HFFc6 (cell line): Measurements from ENCODE around the gene WDR49. TPM values are rescaled to one million over a fixed set of nuclear protein-coding genes. Genes with fewer than 3 reads are reported as not detected.

Experiments used
- DNase-seq: peaks from one replicate; pipeline ENCODE4 v3.0.0-alpha.2; 2018
- H3K27ac Mint-ChIP-seq: 2 replicates; pipeline ENCODE4 v1.8.0; 2020; ENCODE audit warnings: mild to moderate bottlenecking, mixed read lengths
- H3K27me3 Mint-ChIP-seq: 2 replicates; pipeline ENCODE4 v1.8.0; 2021; ENCODE audit warnings: mild to moderate bottlenecking, moderate library complexity, mixed read lengths; ENCODE audit not compliant: insufficient read depth
- H3K36me3 Mint-ChIP-seq: 2 replicates; pipeline ENCODE4 v1.8.0; 2021; ENCODE audit warnings: low read depth, mixed read lengths
- H3K4me1 Mint-ChIP-seq: 2 replicates; pipeline ENCODE4 v1.8.0; 2020; ENCODE audit warnings: low read depth, mixed read lengths
- H3K4me3 Mint-ChIP-seq: 2 replicates; pipeline ENCODE4 v1.8.0; 2020; ENCODE audit warnings: mild to moderate bottlenecking, moderate library complexity, mixed read lengths
- H3K9me3 Mint-ChIP-seq: 2 replicates; pipeline ENCODE4 v1.8.0; 2020; ENCODE audit warnings: mild to moderate bottlenecking, mixed read lengths
- CTCF ChIP-seq: fragments of 200-600 bp; sonication (generic); IDR thresholded peaks from 2 replicates; pipeline ENCODE4 v1.5.0; 2021; ENCODE audit warnings: antibody characterized with exemption, mild to moderate bottlenecking
- total RNA-seq, 6 experiments: library from RNA; stranded (reverse); fragmentation: NEBNext Ultra II Directional; extraction: Animal tissue kit (Norgen Biotek cat#: 25700); gene quantifications; 2 replicates in 1 of 6; 3 replicates in 5 of 6; pipeline ENCODE4 v1.2.3, GENCODE V29; 2021

Gene WDR49
- total RNA-seq, 6 experiments from 2014 or later = not detected

- no peak for DNase-seq
- H3K27ac Mint-ChIP-seq = no peak overlapping the region
- no peak overlapping the region for H3K4me3 Mint-ChIP-seq
- no peak for TF ChIP-seq CTCF
- H3K27me3 Mint-ChIP-seq = no peaks in the 10 kb centered on the region
- H3K4me1 Mint-ChIP-seq = no peaks in the 10 kb centered on the region
- H3K36me3 Mint-ChIP-seq = no peaks in the 10 kb centered on the region
- H3K9me3 Mint-ChIP-seq = peaks cover 29% of the 10 kb centered on the region
Measured at GRCh38 chr3:167606836-167607235, 46.9 kb downstream of the WDR49 start.

- DNase-seq = no peak
- Mint-ChIP-seq H3K27ac (no peak overlapping the region), H3K4me1 (no peaks in the 10 kb centered on the region), H3K27me3 (no peaks in the 10 kb centered on the region), H3K9me3 (peaks cover 26% of the 10 kb centered on the region), H3K4me3 (no peak overlapping the region), H3K36me3 (no peaks in the 10 kb centered on the region)
- TF ChIP-seq CTCF = no peak
Measured at GRCh38 chr3:167605871-167606270, 47.9 kb downstream of the WDR49 start.

GRCh38 chr3:167602041-167602440, 51.7 kb downstream of the WDR49 start:
- H3K27ac Mint-ChIP-seq = no peak overlapping the region
- no peaks in the 10 kb centered on the region for H3K27me3 Mint-ChIP-seq
- no peak for DNase-seq
- TF ChIP-seq CTCF = no peak
- no peaks in the 10 kb centered on the region; the same call in 1 of the 2 replicates for H3K36me3 Mint-ChIP-seq
- no peaks in the 10 kb centered on the region for H3K4me1 Mint-ChIP-seq
- H3K9me3 Mint-ChIP-seq = peaks cover 38% of the 10 kb centered on the region
- no peak overlapping the region for H3K4me3 Mint-ChIP-seq

GRCh38 chr3:167587651-167588050, 66.1 kb downstream of the WDR49 start:
- DNase-seq = no peak
- H3K27ac Mint-ChIP-seq = no peak overlapping the region
- no peak for TF ChIP-seq CTCF
- H3K4me3 Mint-ChIP-seq = no peak overlapping the region
- peaks cover 27% of the 10 kb centered on the region for H3K9me3 Mint-ChIP-seq
- no peaks in the 10 kb centered on the region for H3K27me3 Mint-ChIP-seq
- H3K36me3 Mint-ChIP-seq = no peaks in the 10 kb centered on the region
- H3K4me1 Mint-ChIP-seq = no peaks in the 10 kb centered on the region

- DNase-seq = no peak
- H3K4me1 Mint-ChIP-seq = no peaks in the 10 kb centered on the region
- H3K9me3 Mint-ChIP-seq = peaks cover 22% of the 10 kb centered on the region
- no peaks in the 10 kb centered on the region; the same call in 1 of the 2 replicates for H3K36me3 Mint-ChIP-seq
- TF ChIP-seq CTCF = no peak
- no peak overlapping the region for H3K4me3 Mint-ChIP-seq
- no peak overlapping the region for H3K27ac Mint-ChIP-seq
- no peaks in the 10 kb centered on the region; the same call in 1 of the 2 replicates for H3K27me3 Mint-ChIP-seq
Measured at GRCh38 chr3:167575000-167575600, 78.6 kb downstream of the WDR49 start.

GRCh38 chr3:167572991-167573390, 80.8 kb downstream of the WDR49 start:
- TF ChIP-seq CTCF = no peak
- no peaks in the 10 kb centered on the region; the same call in 1 of the 2 replicates for H3K27me3 Mint-ChIP-seq
- H3K9me3 Mint-ChIP-seq = peaks cover 14% of the 10 kb centered on the region
- H3K4me3 Mint-ChIP-seq = no peak overlapping the region
- H3K36me3 Mint-ChIP-seq = no peaks in the 10 kb centered on the region; the same call in 1 of the 2 replicates
- no peak overlapping the region for H3K27ac Mint-ChIP-seq
- no peaks in the 10 kb centered on the region for H3K4me1 Mint-ChIP-seq
- no peak for DNase-seq
